ENCODE results near the gene CEP20.

CEP20 gene

GRCh38 chr16:15832241-15832640 is 56.2 kb downstream of the CEP20 start:
- H3K4me1 Mint-ChIP-seq = no peaks in the 10 kb centered on the region
- peaks cover 2% of the 10 kb centered on the region for H3K36me3 Mint-ChIP-seq (ENCODE audit: insufficient read depth)
- no peaks in the 10 kb centered on the region for H3K9me3 Mint-ChIP-seq
- no peak overlapping the region for H3K4me3 Mint-ChIP-seq
- ATAC-seq (replicated peaks; ENCODE audit: extremely low read depth, poor library complexity, severe bottlenecking) (no peak), DNase-seq (ENCODE audit: low spot score in 2 of 2) (no peak)
- no peak overlapping the region for H3K27ac Mint-ChIP-seq (ENCODE audit: low read depth)
- no peaks in the 10 kb centered on the region for H3K27me3 Mint-ChIP-seq

GRCh38 chr16:15830832-15831451 is 57.5 kb downstream of the CEP20 start:
- DNase-seq (ENCODE audit: low spot score in 2 of 2) (no peak), ATAC-seq (replicated peaks; ENCODE audit: extremely low read depth, poor library complexity, severe bottlenecking) (no peak)
- Mint-ChIP-seq H3K9me3 (no peaks in the 10 kb centered on the region), H3K4me3 (no peak overlapping the region), H3K27me3 (no peaks in the 10 kb centered on the region), H3K36me3 (ENCODE audit: insufficient read depth) (peaks cover 2% of the 10 kb centered on the region), H3K4me1 (no peaks in the 10 kb centered on the region), H3K27ac (ENCODE audit: low read depth) (no peak overlapping the region)

- H3K9me3 Mint-ChIP-seq = no peaks in the 10 kb centered on the region
- peaks cover 2% of the 10 kb centered on the region for H3K36me3 Mint-ChIP-seq (ENCODE audit: insufficient read depth)
- ATAC-seq (replicated peaks; ENCODE audit: extremely low read depth, poor library complexity, severe bottlenecking) = no peak
- H3K4me3 Mint-ChIP-seq = no peak overlapping the region
- peaks cover 6% of the 10 kb centered on the region for H3K27me3 Mint-ChIP-seq
- H3K4me1 Mint-ChIP-seq = no peaks in the 10 kb centered on the region
- DNase-seq (ENCODE audit: low spot score in 2 of 2) = no peak
- no peak overlapping the region for H3K27ac Mint-ChIP-seq (ENCODE audit: low read depth)
Observed at GRCh38 chr16:15829460-15829859, 58.9 kb downstream of the CEP20 start.

- H3K4me3 Mint-ChIP-seq = no peak overlapping the region
- H3K36me3 Mint-ChIP-seq (ENCODE audit: insufficient read depth) = peaks cover 2% of the 10 kb centered on the region
- no peak overlapping the region for H3K27ac Mint-ChIP-seq (ENCODE audit: low read depth)
- H3K27me3 Mint-ChIP-seq = peaks cover 22% of the 10 kb centered on the region
- ATAC-seq (replicated peaks; ENCODE audit: extremely low read depth, poor library complexity, severe bottlenecking) (no peak), DNase-seq (ENCODE audit: low spot score in 2 of 2) (no peak)
- H3K9me3 Mint-ChIP-seq = no peaks in the 10 kb centered on the region
- H3K4me1 Mint-ChIP-seq = no peaks in the 10 kb centered on the region
Observed at GRCh38 chr16:15827709-15828343, 60.6 kb downstream of the CEP20 start.

GRCh38 chr16:15827299-15827698 is 61.1 kb downstream of the CEP20 start:
- H3K36me3 Mint-ChIP-seq (ENCODE audit: insufficient read depth) = peaks cover 2% of the 10 kb centered on the region
- H3K4me3 Mint-ChIP-seq = no peak overlapping the region
- ATAC-seq (replicated peaks; ENCODE audit: extremely low read depth, poor library complexity, severe bottlenecking) = no peak
- H3K27me3 Mint-ChIP-seq = peaks cover 23% of the 10 kb centered on the region
- no peaks in the 10 kb centered on the region for H3K4me1 Mint-ChIP-seq
- DNase-seq (ENCODE audit: low spot score in 2 of 2) = no peak
- H3K27ac Mint-ChIP-seq (ENCODE audit: low read depth) = no peak overlapping the region
- H3K9me3 Mint-ChIP-seq = no peaks in the 10 kb centered on the region

- H3K4me1 Mint-ChIP-seq = no peaks in the 10 kb centered on the region
- no peak overlapping the region for H3K4me3 Mint-ChIP-seq
- ATAC-seq (replicated peaks; ENCODE audit: extremely low read depth, poor library complexity, severe bottlenecking) = no peak
- peaks cover 2% of the 10 kb centered on the region for H3K36me3 Mint-ChIP-seq (ENCODE audit: insufficient read depth)
- peaks cover 23% of the 10 kb centered on the region for H3K27me3 Mint-ChIP-seq
- no peak overlapping the region for H3K27ac Mint-ChIP-seq (ENCODE audit: low read depth)
- H3K9me3 Mint-ChIP-seq = no peaks in the 10 kb centered on the region
- no peak for DNase-seq (ENCODE audit: low spot score in 2 of 2)
Observed at GRCh38 chr16:15825750-15826305, 62.6 kb downstream of the CEP20 start.

GRCh38 chr16:15822957-15823356 is 65.4 kb downstream of the CEP20 start:
- no peak overlapping the region for H3K4me3 Mint-ChIP-seq
- no peak overlapping the region for H3K27ac Mint-ChIP-seq (ENCODE audit: low read depth)
- H3K36me3 Mint-ChIP-seq (ENCODE audit: insufficient read depth) = no peaks in the 10 kb centered on the region
- no peaks in the 10 kb centered on the region for H3K9me3 Mint-ChIP-seq
- no peak for ATAC-seq (replicated peaks; ENCODE audit: extremely low read depth, poor library complexity, severe bottlenecking)
- peaks cover 23% of the 10 kb centered on the region for H3K27me3 Mint-ChIP-seq
- H3K4me1 Mint-ChIP-seq = no peaks in the 10 kb centered on the region
- no peak for DNase-seq (ENCODE audit: low spot score in 2 of 2)

- Mint-ChIP-seq H3K27ac (ENCODE audit: low read depth) (no peak overlapping the region), H3K27me3 (peaks cover 34% of the 10 kb centered on the region), H3K9me3 (peaks cover 6% of the 10 kb centered on the region), H3K36me3 (ENCODE audit: insufficient read depth) (no peaks in the 10 kb centered on the region), H3K4me1 (no peaks in the 10 kb centered on the region), H3K4me3 (no peak overlapping the region)
- no peak for ATAC-seq (replicated peaks; ENCODE audit: extremely low read depth, poor library complexity, severe bottlenecking)
- no peak for DNase-seq (ENCODE audit: low spot score in 2 of 2)
Observed at GRCh38 chr16:15820837-15821236, 67.6 kb downstream of the CEP20 start.

GRCh38 chr16:15819046-15819445 is 69.4 kb downstream of the CEP20 start:
- H3K36me3 Mint-ChIP-seq (ENCODE audit: insufficient read depth) = no peaks in the 10 kb centered on the region
- H3K4me3 Mint-ChIP-seq = no peak overlapping the region
- peaks cover 13% of the 10 kb centered on the region for H3K9me3 Mint-ChIP-seq
- no peak for DNase-seq (ENCODE audit: low spot score in 2 of 2)
- H3K27me3 Mint-ChIP-seq = peaks cover 41% of the 10 kb centered on the region
- no peak overlapping the region for H3K27ac Mint-ChIP-seq (ENCODE audit: low read depth)
- no peaks in the 10 kb centered on the region for H3K4me1 Mint-ChIP-seq
- no peak for ATAC-seq (replicated peaks; ENCODE audit: extremely low read depth, poor library complexity, severe bottlenecking)

GRCh38 chr16:15817446-15817845 is 71.0 kb downstream of the CEP20 start:
- Mint-ChIP-seq H3K4me3 (no peak overlapping the region), H3K9me3 (peaks cover 13% of the 10 kb centered on the region), H3K27ac (ENCODE audit: low read depth) (no peak overlapping the region), H3K36me3 (ENCODE audit: insufficient read depth) (no peaks in the 10 kb centered on the region), H3K27me3 (peaks cover 28% of the 10 kb centered on the region), H3K4me1 (no peaks in the 10 kb centered on the region)
- ATAC-seq (replicated peaks; ENCODE audit: extremely low read depth, poor library complexity, severe bottlenecking) = no peak
- no peak for DNase-seq (ENCODE audit: low spot score in 2 of 2)

GRCh38 chr16:15816228-15816627 is 72.2 kb downstream of the CEP20 start:
- Mint-ChIP-seq H3K27ac (ENCODE audit: low read depth) (no peak overlapping the region), H3K36me3 (ENCODE audit: insufficient read depth) (no peaks in the 10 kb centered on the region), H3K4me3 (no peak overlapping the region), H3K4me1 (no peaks in the 10 kb centered on the region), H3K9me3 (peaks cover 13% of the 10 kb centered on the region), H3K27me3 (peaks cover 38% of the 10 kb centered on the region)
- DNase-seq (ENCODE audit: low spot score in 2 of 2) (no peak), ATAC-seq (replicated peaks; ENCODE audit: extremely low read depth, poor library complexity, severe bottlenecking) (no peak)
